GM12878 (cell line): ENCODE data around the gene MAMDC4. TPM values are rescaled to one million over a fixed set of nuclear protein-coding genes. Genes with fewer than 3 reads are reported as not detected.

ENCODE experiments used
- ASH2L ChIP-seq: fragments of 300-600, 200-600 bp; sonication (generic); IDR thresholded peaks from 2 replicates; pipeline ENCODE4 v1.6.1; 2017; ENCODE audit warnings: low read depth, mild to moderate bottlenecking, borderline replicate concordance
- BRCA1 ChIP-seq: IDR thresholded peaks from 2 replicates; pipeline ENCODE4 v1.6.1; 2011; ENCODE audit warnings: low read depth, low read length, improper control_type of control experiment
- FOXM1 ChIP-seq: IDR thresholded peaks from 2 replicates; pipeline ENCODE4 v1.6.1; 2012; ENCODE audit warnings: low read depth, mild to moderate bottlenecking, inconsistent platforms, low read length, moderate library complexity
- HDGF ChIP-seq: fragments of 450-650 bp; IDR thresholded peaks from 2 replicates; pipeline ENCODE4 v1.6.1; 2016; ENCODE audit warnings: antibody characterized with exemption
- MYB ChIP-seq: fragments of 150-350 bp; IDR thresholded peaks from 2 replicates; pipeline ENCODE4 v1.6.1; 2014; ENCODE audit warnings: mild to moderate bottlenecking, low read depth, low read length, borderline replicate concordance
- POU2F2 ChIP-seq: IDR thresholded peaks from 3 replicates; pipeline ENCODE4 v1.6.1; 2011; ENCODE audit warnings: low read depth, mild to moderate bottlenecking, low read length, borderline replicate concordance
- RELA ChIP-seq: fragments of 450-650 bp; IDR thresholded peaks from 2 replicates; pipeline ENCODE4 v1.8.0; 2014; ENCODE audit warnings: borderline replicate concordance; ENCODE audit not compliant: partially characterized antibody
- SP1 ChIP-seq: IDR thresholded peaks from one replicate; pipeline ENCODE4 v1.6.1; 2011; ENCODE audit warnings: low read depth, low read length
- SUZ12 ChIP-seq: fragments of 200-600 bp; sonication (generic); IDR thresholded peaks from one replicate; pipeline ENCODE4 v1.6.1; 2018; ENCODE audit warnings: antibody characterized with exemption, mild to moderate bottlenecking; ENCODE audit not compliant: unreplicated experiment
- TCF12 ChIP-seq: IDR thresholded peaks from 2 replicates; pipeline ENCODE4 v1.6.1; 2011; ENCODE audit warnings: low read depth, mild to moderate bottlenecking, low read length
- TCF3 ChIP-seq: IDR thresholded peaks from 2 replicates; pipeline ENCODE4 v1.6.1; 2012; ENCODE audit warnings: low read depth, mild to moderate bottlenecking, low read length, borderline replicate concordance; ENCODE audit not compliant: insufficient read depth
- ZNF384 ChIP-seq: IDR thresholded peaks from 2 replicates; pipeline ENCODE4 v1.6.1; 2012; ENCODE audit warnings: low read depth, mild to moderate bottlenecking, low read length, improper control_type of control experiment, borderline replicate concordance
- polyA plus RNA-seq, 11 experiments: library from polyadenylated mRNA; depleted of rRNA in 4 of 11; unstranded in 6 of 11; stranded (reverse) in 5 of 11; fragments of >200 nt; fragmentation: Nextera tagmentation in 4 of 11; fragmentation: Illumina TruSeq in 1 of 11; extraction: Ambion mirVana in 4 of 11; extraction: Trizol in 1 of 11; gene quantifications; 1 replicate in 1 of 11; 2 replicates in 10 of 11; pipeline versions ENCODE4 v1.2.1 to v1.2.3, GENCODE V29; 2011 to 2016; ENCODE audit warnings: inconsistent platforms in 2 of 11, missing spikeins in 2 of 11, low read depth in 1 of 11
- total RNA-seq, 4 experiments: library from RNA; depleted of rRNA in 3 of 4; stranded (reverse); fragments of >200 nt in 3 of 4; fragmentation: Illumina TruSeq in 1 of 4; extraction: Trizol in 1 of 4; gene quantifications; 2 replicates each; pipeline versions ENCODE4 v1.2.1 to v1.2.3, GENCODE V29; 2013 to 2021
- TF ChIP-seq, protein P1 (sequence below): fragments of 450-650 bp; IDR thresholded peaks from 2 replicates; pipeline ENCODE4 v1.6.1; 2018; ENCODE audit warnings: mild to moderate bottlenecking, low read depth, moderate library complexity; ENCODE audit not compliant: partially characterized antibody
- TF ChIP-seq, protein P2 (sequence below): fragments of 450-650 bp; IDR thresholded peaks from 2 replicates; pipeline ENCODE4 v1.6.1; 2014; ENCODE audit warnings: mild to moderate bottlenecking
- TF ChIP-seq, protein P3 (sequence below): fragments of 450-650 bp; formaldehyde crosslinking; IDR thresholded peaks from 2 replicates; pipeline ENCODE4 v1.4.0; 2020; ENCODE audit warnings: mild to moderate bottlenecking, moderate library complexity
- TF ChIP-seq, protein P4 (sequence below): IDR thresholded peaks from 2 replicates; pipeline ENCODE4 v1.6.1; 2011; ENCODE audit warnings: low read depth, low read length, improper control_type of control experiment, borderline replicate concordance
- TF ChIP-seq, protein P5 (sequence below): IDR thresholded peaks from 2 replicates; pipeline ENCODE4 v1.6.1; 2011; ENCODE audit warnings: borderline replicate concordance, low read depth, mild to moderate bottlenecking, moderate library complexity, low read length; ENCODE audit not compliant: insufficient read depth, poor library complexity, severe bottlenecking
- TF ChIP-seq, protein P6 (sequence below): fragments of 450-650 bp; IDR thresholded peaks from 2 replicates; pipeline ENCODE4 v1.6.1; 2016; ENCODE audit warnings: mild to moderate bottlenecking

The MAMDC4 gene
- total and polyA plus RNA-seq, 10 of the 15 experiments (the other 5 are each of a cell fraction or from before 2014, with no cell fraction given) = 0.22 to 5.7 (median 2.4) TPM; not detected in 1

DNA sequence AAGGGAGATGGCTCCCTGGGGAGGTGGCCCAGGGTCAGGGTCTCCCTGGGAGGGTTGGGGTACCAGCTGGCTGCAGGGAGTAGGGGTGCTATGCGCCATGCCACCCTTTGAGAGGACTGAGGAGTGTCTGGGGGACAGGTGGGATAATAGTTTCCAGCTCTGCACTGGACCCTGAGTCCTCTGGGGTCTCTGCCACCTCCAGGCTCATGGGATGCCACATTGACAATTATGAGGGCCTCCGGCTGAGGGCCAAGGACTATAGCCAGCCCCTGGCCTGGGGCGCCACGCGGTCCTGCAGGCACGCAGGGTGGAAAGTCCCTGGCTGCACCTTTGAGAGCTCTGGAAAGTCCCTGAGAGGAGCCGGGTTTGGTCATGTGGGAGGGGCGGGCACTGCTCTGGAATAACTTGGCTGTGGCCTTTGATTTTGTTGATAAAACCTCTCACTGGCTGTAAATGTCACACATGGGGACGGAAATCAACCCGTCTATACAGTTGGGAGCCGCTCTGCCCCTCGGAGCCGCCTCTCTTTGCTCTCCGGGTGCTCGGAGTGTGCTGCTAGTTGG is 50.2 kb downstream of the MAMDC4 start (continued):
- TF ChIP-seq, protein P1, sequence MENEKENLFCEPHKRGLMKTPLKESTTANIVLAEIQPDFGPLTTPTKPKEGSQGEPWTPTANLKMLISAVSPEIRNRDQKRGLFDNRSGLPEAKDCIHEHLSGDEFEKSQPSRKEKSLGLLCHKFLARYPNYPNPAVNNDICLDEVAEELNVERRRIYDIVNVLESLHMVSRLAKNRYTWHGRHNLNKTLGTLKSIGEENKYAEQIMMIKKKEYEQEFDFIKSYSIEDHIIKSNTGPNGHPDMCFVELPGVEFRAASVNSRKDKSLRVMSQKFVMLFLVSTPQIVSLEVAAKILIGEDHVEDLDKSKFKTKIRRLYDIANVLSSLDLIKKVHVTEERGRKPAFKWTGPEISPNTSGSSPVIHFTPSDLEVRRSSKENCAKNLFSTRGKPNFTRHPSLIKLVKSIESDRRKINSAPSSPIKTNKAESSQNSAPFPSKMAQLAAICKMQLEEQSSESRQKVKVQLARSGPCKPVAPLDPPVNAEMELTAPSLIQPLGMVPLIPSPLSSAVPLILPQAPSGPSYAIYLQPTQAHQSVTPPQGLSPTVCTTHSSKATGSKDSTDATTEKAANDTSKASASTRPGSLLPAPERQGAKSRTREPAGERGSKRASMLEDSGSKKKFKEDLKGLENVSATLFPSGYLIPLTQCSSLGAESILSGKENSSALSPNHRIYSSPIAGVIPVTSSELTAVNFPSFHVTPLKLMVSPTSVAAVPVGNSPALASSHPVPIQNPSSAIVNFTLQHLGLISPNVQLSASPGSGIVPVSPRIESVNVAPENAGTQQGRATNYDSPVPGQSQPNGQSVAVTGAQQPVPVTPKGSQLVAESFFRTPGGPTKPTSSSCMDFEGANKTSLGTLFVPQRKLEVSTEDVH = no peak
- no peak for TF ChIP-seq HDGF
- TF ChIP-seq, protein P2, sequence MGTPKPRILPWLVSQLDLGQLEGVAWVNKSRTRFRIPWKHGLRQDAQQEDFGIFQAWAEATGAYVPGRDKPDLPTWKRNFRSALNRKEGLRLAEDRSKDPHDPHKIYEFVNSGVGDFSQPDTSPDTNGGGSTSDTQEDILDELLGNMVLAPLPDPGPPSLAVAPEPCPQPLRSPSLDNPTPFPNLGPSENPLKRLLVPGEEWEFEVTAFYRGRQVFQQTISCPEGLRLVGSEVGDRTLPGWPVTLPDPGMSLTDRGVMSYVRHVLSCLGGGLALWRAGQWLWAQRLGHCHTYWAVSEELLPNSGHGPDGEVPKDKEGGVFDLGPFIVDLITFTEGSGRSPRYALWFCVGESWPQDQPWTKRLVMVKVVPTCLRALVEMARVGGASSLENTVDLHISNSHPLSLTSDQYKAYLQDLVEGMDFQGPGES = no peak
- TF ChIP-seq, protein P3, sequence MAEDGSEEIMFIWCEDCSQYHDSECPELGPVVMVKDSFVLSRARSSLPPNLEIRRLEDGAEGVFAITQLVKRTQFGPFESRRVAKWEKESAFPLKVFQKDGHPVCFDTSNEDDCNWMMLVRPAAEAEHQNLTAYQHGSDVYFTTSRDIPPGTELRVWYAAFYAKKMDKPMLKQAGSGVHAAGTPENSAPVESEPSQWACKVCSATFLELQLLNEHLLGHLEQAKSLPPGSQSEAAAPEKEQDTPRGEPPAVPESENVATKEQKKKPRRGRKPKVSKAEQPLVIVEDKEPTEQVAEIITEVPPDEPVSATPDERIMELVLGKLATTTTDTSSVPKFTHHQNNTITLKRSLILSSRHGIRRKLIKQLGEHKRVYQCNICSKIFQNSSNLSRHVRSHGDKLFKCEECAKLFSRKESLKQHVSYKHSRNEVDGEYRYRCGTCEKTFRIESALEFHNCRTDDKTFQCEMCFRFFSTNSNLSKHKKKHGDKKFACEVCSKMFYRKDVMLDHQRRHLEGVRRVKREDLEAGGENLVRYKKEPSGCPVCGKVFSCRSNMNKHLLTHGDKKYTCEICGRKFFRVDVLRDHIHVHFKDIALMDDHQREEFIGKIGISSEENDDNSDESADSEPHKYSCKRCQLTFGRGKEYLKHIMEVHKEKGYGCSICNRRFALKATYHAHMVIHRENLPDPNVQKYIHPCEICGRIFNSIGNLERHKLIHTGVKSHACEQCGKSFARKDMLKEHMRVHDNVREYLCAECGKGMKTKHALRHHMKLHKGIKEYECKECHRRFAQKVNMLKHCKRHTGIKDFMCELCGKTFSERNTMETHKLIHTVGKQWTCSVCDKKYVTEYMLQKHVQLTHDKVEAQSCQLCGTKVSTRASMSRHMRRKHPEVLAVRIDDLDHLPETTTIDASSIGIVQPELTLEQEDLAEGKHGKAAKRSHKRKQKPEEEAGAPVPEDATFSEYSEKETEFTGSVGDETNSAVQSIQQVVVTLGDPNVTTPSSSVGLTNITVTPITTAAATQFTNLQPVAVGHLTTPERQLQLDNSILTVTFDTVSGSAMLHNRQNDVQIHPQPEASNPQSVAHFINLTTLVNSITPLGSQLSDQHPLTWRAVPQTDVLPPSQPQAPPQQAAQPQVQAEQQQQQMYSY (CRISPR knock-in tag) = no peak
- peak; percentile 99 for TF ChIP-seq RELA
- TF ChIP-seq, protein P4, sequence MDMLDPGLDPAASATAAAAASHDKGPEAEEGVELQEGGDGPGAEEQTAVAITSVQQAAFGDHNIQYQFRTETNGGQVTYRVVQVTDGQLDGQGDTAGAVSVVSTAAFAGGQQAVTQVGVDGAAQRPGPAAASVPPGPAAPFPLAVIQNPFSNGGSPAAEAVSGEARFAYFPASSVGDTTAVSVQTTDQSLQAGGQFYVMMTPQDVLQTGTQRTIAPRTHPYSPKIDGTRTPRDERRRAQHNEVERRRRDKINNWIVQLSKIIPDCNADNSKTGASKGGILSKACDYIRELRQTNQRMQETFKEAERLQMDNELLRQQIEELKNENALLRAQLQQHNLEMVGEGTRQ = peak; percentile 52
- no peak for TF ChIP-seq SP1
- no peak for TF ChIP-seq ASH2L
- peak; percentile 45; the same call in 1 of the 2 replicates for TF ChIP-seq FOXM1
- TF ChIP-seq, protein P5, sequence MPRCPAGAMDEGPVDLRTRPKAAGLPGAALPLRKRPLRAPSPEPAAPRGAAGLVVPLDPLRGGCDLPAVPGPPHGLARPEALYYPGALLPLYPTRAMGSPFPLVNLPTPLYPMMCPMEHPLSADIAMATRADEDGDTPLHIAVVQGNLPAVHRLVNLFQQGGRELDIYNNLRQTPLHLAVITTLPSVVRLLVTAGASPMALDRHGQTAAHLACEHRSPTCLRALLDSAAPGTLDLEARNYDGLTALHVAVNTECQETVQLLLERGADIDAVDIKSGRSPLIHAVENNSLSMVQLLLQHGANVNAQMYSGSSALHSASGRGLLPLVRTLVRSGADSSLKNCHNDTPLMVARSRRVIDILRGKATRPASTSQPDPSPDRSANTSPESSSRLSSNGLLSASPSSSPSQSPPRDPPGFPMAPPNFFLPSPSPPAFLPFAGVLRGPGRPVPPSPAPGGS = peak; percentile 58
- TF ChIP-seq SUZ12 = no peak
- TF ChIP-seq, protein P6, sequence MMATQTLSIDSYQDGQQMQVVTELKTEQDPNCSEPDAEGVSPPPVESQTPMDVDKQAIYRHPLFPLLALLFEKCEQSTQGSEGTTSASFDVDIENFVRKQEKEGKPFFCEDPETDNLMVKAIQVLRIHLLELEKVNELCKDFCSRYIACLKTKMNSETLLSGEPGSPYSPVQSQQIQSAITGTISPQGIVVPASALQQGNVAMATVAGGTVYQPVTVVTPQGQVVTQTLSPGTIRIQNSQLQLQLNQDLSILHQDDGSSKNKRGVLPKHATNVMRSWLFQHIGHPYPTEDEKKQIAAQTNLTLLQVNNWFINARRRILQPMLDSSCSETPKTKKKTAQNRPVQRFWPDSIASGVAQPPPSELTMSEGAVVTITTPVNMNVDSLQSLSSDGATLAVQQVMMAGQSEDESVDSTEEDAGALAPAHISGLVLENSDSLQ = no peak
- TF ChIP-seq ZNF384 = no peak
- TF ChIP-seq TCF12 = peak; percentile 53; the same call in 1 of the 2 replicates
- no peak; the same call in 1 of the 2 replicates for TF ChIP-seq TCF3
- peak; percentile 44; the same call in 1 of the 3 replicates for TF ChIP-seq POU2F2
- TF ChIP-seq MYB = no peak
- no peak for TF ChIP-seq BRCA1
